Astrocyte (in vitro differentiated cells and primary cell): ENCODE data around the gene KCNK15. TPM values are rescaled to one million over a fixed set of nuclear protein-coding genes. Genes with fewer than 3 reads are reported as not detected.

Experiments used
- DNase-seq: peaks from one replicate; pipeline ENCODE4 v3.0.0-alpha.2; 2010; ENCODE audit warnings: low read depth
- FAIRE-seq: peaks from 2 replicates; lab custom pipeline; 2011; peaks lifted over from hg19 to GRCh38; lab: Jason Lieb, UNC
- H2AFZ ChIP-seq: 2 replicates; pipeline ENCODE4 v1.6.0; 2012; ENCODE audit warnings: low read depth, low read length, inconsistent platforms
- H3K27ac ChIP-seq: 2 replicates; pipeline ENCODE4 v1.5.1; 2011; ENCODE audit warnings: low read depth, low read length, inconsistent platforms
- H3K27me3 ChIP-seq: 2 replicates; pipeline ENCODE4 v1.6.0; 2011; ENCODE audit warnings: low read length, inconsistent platforms; ENCODE audit not compliant: insufficient read depth
- H3K36me3 ChIP-seq: 2 replicates; pipeline ENCODE4 v1.5.1; 2011; ENCODE audit warnings: low read length, inconsistent platforms; ENCODE audit not compliant: insufficient read depth
- H3K4me1 ChIP-seq: 2 replicates; pipeline ENCODE4 v1.5.1; 2011; ENCODE audit warnings: low read length, inconsistent platforms; ENCODE audit not compliant: insufficient read depth
- H3K4me2 ChIP-seq: 2 replicates; pipeline ENCODE4 v1.6.0; 2012; ENCODE audit warnings: low read length, inconsistent platforms
- H3K4me3 ChIP-seq: 2 replicates; pipeline ENCODE4 v1.5.1; 2011; ENCODE audit warnings: low read depth, mild to moderate bottlenecking, low read length, inconsistent platforms; ENCODE audit not compliant: insufficient read depth
- H3K79me2 ChIP-seq: 2 replicates; pipeline ENCODE4 v1.6.0; 2012; ENCODE audit warnings: mild to moderate bottlenecking, low read length, inconsistent platforms; ENCODE audit not compliant: insufficient read depth
- H3K9ac ChIP-seq: 2 replicates; pipeline ENCODE4 v1.6.0; 2012; ENCODE audit warnings: mild to moderate bottlenecking, low read length, inconsistent platforms
- H3K9me3 ChIP-seq: 2 replicates; pipeline ENCODE4 v1.5.1; 2012; ENCODE audit warnings: low read depth, mild to moderate bottlenecking, low read length, inconsistent platforms; ENCODE audit not compliant: insufficient read depth
- H4K20me1 ChIP-seq: 2 replicates; pipeline ENCODE4 v1.6.0; 2012; ENCODE audit warnings: low read length, inconsistent platforms; ENCODE audit not compliant: insufficient read depth
- H3K27ac Mint-ChIP-seq: one replicate; pipeline ENCODE4 v1.8.0; 2021; ENCODE audit warnings: mild to moderate bottlenecking, mixed read lengths; ENCODE audit not compliant: unreplicated experiment
- H3K27me3 Mint-ChIP-seq: one replicate; pipeline ENCODE4 v1.8.0; 2021; ENCODE audit warnings: low read depth, mixed read lengths; ENCODE audit not compliant: unreplicated experiment
- H3K36me3 Mint-ChIP-seq: one replicate; pipeline ENCODE4 v1.8.0; 2021; ENCODE audit warnings: low read depth, mixed read lengths; ENCODE audit not compliant: unreplicated experiment
- H3K4me1 Mint-ChIP-seq: one replicate; pipeline ENCODE4 v1.8.0; 2021; ENCODE audit warnings: low read depth, mixed read lengths; ENCODE audit not compliant: unreplicated experiment
- H3K4me3 Mint-ChIP-seq: one replicate; pipeline ENCODE4 v1.8.0; 2021; ENCODE audit warnings: mild to moderate bottlenecking, moderate library complexity, mixed read lengths; ENCODE audit not compliant: unreplicated experiment
- H3K9me3 Mint-ChIP-seq: one replicate; pipeline ENCODE4 v1.8.0; 2021; ENCODE audit warnings: mild to moderate bottlenecking, mixed read lengths; ENCODE audit not compliant: unreplicated experiment
- EZH2 ChIP-seq: IDR thresholded peaks from 2 replicates; pipeline ENCODE4 v1.6.1; 2012; ENCODE audit warnings: mild to moderate bottlenecking, low read length, inconsistent platforms; ENCODE audit not compliant: insufficient read depth
- total RNA-seq: library from RNA; stranded (reverse); gene quantifications from 2 replicates; pipeline ENCODE4 v1.2.1, GENCODE V29; 2021
- TF ChIP-seq, protein P1 (sequence below): IDR thresholded peaks from 2 replicates; pipeline ENCODE4 v1.5.1; 2011; ENCODE audit warnings: low read depth, mild to moderate bottlenecking, inconsistent platforms, low read length, moderate library complexity; ENCODE audit not compliant: insufficient read depth

KCNK15 gene
- total RNA-seq, 1 donor from 2014 or later: 0.14 TPM

DNA sequence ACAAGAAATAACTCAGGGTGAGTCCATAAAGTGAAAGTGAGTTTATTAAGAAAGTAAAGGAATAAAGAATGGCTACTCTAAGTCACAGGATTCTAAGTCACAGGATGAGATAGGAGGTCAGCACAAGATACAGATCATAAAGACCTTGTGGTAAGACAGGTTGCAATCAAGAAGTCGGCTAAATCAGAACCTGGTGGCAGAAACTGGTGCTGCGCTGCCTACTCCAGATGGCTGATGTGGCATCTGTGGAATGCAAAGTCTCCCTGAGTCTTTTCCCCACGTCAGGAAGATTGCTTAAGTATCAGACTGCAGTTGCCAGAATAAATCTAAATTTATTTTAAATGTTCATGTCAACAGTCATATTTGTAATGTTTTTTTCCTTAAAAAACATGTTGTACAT lies 10.7 kb upstream of the KCNK15 start:
- H3K4me3 ChIP-seq: no peak overlapping the region
- no peaks in the 10 kb centered on the region for H3K27me3 Mint-ChIP-seq
- no peak for TF ChIP-seq EZH2
- TF ChIP-seq, protein P1, sequence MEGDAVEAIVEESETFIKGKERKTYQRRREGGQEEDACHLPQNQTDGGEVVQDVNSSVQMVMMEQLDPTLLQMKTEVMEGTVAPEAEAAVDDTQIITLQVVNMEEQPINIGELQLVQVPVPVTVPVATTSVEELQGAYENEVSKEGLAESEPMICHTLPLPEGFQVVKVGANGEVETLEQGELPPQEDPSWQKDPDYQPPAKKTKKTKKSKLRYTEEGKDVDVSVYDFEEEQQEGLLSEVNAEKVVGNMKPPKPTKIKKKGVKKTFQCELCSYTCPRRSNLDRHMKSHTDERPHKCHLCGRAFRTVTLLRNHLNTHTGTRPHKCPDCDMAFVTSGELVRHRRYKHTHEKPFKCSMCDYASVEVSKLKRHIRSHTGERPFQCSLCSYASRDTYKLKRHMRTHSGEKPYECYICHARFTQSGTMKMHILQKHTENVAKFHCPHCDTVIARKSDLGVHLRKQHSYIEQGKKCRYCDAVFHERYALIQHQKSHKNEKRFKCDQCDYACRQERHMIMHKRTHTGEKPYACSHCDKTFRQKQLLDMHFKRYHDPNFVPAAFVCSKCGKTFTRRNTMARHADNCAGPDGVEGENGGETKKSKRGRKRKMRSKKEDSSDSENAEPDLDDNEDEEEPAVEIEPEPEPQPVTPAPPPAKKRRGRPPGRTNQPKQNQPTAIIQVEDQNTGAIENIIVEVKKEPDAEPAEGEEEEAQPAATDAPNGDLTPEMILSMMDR: peak; percentile 33
- peak overlapping the region; percentile 13 for H3K27ac Mint-ChIP-seq
- H3K4me3 Mint-ChIP-seq: no peak overlapping the region
- no peak for FAIRE-seq
- H4K20me1 ChIP-seq: no peaks in the 10 kb centered on the region
- peaks cover 7% of the 10 kb centered on the region for H3K27me3 ChIP-seq
- no peak overlapping the region for H3K9ac ChIP-seq
- H3K4me2 ChIP-seq: no peak overlapping the region
- peaks cover 11% of the 10 kb centered on the region for H3K4me1 ChIP-seq
- H2AFZ ChIP-seq: no peak overlapping the region
- H3K4me1 Mint-ChIP-seq: peaks cover 37% of the 10 kb centered on the region
- DNase-seq: peak; percentile 30
- peaks cover 3% of the 10 kb centered on the region for H3K36me3 Mint-ChIP-seq
- no peak overlapping the region for H3K27ac ChIP-seq
- peaks cover 8% of the 10 kb centered on the region for H3K9me3 Mint-ChIP-seq
- no peaks in the 10 kb centered on the region for H3K36me3 ChIP-seq
- H3K79me2 ChIP-seq: no peaks in the 10 kb centered on the region
- H3K9me3 ChIP-seq: no peaks in the 10 kb centered on the region

DNA sequence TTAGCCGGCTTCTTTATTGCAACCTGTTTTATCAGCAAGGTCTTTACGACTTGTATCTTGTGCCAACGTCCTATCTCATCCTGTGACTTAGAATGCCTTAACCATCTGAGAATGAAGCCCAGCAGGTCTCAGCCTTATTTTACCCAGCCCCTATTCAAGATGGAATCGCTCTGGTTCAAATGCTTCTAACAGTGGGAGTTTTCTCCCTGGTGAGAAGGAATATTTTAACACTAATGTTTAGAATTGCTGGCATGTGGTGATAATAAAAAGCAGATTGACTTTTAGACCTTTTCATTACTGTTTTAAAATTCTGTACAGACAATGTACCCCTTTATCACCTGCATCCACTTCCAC lies 9.9 kb upstream of the KCNK15 start:
- Histone ChIP-seq H2AFZ (no peak overlapping the region), H4K20me1 (no peaks in the 10 kb centered on the region), H3K4me1 (peaks cover 6% of the 10 kb centered on the region), H3K27me3 (peaks cover 12% of the 10 kb centered on the region), H3K4me3 (no peak overlapping the region), H3K9me3 (no peaks in the 10 kb centered on the region), H3K9ac (no peak overlapping the region), H3K79me2 (no peaks in the 10 kb centered on the region), H3K36me3 (no peaks in the 10 kb centered on the region), H3K27ac (no peak overlapping the region), H3K4me2 (no peak overlapping the region)
- Mint-ChIP-seq H3K27me3 (peaks cover 2% of the 10 kb centered on the region), H3K36me3 (peaks cover 3% of the 10 kb centered on the region), H3K9me3 (peaks cover 8% of the 10 kb centered on the region), H3K4me3 (no peak overlapping the region), H3K4me1 (peaks cover 33% of the 10 kb centered on the region), H3K27ac (peak overlapping the region; percentile 60)
- DNase-seq (no peak), FAIRE-seq (no peak)
- TF ChIP-seq EZH2: no peak
- TF ChIP-seq, protein P1: no peak

DNA sequence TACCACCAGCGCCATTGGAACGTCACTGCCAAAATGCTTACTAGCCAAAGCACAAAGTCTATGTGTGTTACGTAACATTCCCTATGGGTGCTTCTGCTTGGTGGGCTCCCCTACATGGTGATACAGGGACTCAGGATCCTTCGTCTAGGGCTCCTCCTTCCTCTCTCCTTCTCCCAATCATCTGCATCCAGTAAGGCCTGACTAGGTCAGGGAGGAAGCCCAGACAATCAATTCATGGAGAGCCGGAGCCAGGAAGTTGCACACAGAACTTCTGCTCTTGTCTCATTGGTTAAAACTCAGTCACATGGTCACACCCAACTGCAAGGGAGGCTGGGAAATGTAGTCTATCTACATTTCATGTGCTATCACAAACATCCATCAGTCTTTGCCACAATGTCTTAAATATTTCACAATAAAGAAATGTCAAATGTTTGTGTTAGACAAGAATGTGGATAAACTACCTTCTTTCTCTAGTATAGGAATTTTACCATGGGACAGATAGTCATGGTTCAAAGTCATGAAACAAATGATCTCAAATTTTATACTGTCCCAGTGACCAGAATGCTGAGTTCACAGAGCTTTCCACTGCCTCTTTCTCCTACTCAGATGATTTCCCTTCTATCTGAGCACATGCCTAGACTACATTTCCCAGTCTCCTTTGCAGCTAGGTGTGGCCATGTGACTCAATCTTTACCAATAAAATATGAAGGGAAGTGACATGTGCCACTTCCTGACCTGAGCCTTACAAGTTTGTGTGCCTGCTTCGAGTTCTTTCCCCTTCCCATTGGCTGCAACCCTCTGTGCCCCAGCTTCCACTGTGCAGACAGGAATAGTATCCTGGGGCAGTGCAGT lies 9.3 kb upstream of the KCNK15 start:
- TF ChIP-seq, protein P1: no peak
- TF ChIP-seq EZH2: no peak
- Histone ChIP-seq H3K9ac (no peak overlapping the region), H3K27ac (no peak overlapping the region), H3K4me2 (peak overlapping the region; percentile 16), H3K79me2 (no peaks in the 10 kb centered on the region), H4K20me1 (no peaks in the 10 kb centered on the region), H2AFZ (peak overlapping the region; percentile 35), H3K36me3 (no peaks in the 10 kb centered on the region), H3K9me3 (no peaks in the 10 kb centered on the region), H3K27me3 (peaks cover 14% of the 10 kb centered on the region), H3K4me1 (peaks cover 6% of the 10 kb centered on the region), H3K4me3 (no peak overlapping the region)
- Mint-ChIP-seq H3K27ac (peak overlapping the region; percentile 60), H3K27me3 (peaks cover 5% of the 10 kb centered on the region), H3K4me3 (no peak overlapping the region), H3K9me3 (peaks cover 8% of the 10 kb centered on the region), H3K36me3 (peaks cover 3% of the 10 kb centered on the region), H3K4me1 (peaks cover 31% of the 10 kb centered on the region)
- FAIRE-seq: peak; percentile 17
- peak; percentile 70 for DNase-seq
